GM21367 (cell line): ENCODE measurements around the gene USP22.
"Not testable (repeated sequence)": the region's sequence is repeated elsewhere in the genome, so short reads cannot be mapped to it uniquely, and the experiment has no call there.

Source experiments
- ATAC-seq: cut with Tn5 transposase; IDR thresholded peaks from one replicate; pipeline ENCODE4 v1.9.1; 2021; ENCODE audit not compliant: unreplicated experiment

Gene USP22

DNA sequence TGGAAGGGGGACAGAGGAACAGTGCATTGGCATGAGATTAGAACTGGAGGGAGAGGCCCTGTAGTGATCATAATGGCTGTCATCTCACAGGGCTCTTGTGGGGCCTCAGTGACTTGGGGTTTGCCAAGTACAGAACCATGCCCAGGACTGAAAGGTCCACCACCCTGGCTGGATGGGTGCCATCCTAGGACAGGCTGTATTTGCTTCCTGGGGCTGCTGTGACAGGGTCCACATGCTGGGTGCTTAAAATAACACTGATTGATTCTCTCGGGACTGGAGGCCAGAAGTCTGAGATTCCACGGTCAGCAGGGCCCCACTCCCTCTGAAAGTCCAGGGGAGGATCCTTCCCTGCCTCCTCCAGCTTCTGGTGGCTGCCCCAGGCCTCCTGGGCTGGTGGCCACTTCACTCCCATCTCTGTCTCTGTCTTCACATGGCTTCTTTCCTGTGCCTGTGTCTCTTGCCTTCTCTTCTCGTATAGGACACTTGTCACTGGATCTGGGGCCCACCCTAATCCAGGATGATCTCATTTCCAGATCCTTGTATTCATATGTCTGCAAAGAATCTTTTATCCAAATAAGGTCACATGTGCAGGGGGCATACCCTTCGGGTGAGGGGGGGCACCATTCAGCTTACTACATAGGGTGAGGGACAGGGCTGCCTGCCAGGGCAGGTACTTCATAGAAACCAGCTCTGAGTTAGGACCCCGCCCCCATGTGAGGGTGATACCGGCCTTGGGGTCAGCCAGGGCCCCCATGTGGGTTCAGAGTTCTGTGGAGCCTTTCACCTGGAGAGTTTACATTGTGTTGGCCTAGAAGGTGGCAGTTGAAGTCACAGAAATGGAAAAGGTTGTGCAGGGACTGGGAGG lies 52.6 kb downstream of the USP22 start:
- ATAC-seq = no peak

DNA sequence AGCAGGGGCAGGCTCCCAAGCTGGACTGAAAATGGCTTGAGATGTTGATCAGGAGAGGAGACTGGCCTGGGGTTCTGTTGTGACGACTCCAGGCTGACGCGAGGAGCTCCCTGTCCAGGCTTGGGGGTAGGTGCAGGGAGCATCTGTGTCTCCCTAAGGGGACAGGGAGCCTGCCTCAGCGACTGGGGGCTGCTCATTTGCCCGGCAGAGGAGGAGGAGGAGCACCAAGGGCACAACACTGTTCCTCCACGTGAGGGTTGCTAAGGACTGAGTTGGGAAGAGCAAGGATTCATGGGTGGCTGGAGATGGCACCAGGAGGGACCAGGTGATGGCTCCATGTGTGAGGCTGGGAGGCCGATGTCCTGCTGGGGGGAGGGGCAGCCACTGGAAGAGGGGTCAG lies 53.3 kb downstream of the USP22 start:
- no peak for ATAC-seq

DNA sequence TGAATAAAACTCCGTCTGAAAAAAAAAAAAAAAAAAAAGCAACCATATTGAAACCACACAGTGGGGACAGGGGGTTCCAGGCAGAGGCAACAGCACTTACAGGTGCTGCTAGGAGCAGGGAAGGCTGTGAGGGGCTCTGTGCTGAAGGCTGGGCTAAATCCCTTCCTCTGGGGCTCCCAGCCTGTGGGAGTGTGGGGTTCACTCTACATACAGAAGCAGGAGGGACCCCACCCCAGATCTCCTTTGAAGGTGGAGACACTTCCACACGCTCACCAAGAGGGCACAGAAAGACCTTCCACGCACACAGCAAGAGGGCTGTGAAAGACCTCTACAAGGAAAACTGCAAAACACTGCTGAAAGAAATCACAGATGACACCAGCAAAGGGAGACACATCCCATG lies 53.9 kb downstream of the USP22 start:
- no peak for ATAC-seq

DNA sequence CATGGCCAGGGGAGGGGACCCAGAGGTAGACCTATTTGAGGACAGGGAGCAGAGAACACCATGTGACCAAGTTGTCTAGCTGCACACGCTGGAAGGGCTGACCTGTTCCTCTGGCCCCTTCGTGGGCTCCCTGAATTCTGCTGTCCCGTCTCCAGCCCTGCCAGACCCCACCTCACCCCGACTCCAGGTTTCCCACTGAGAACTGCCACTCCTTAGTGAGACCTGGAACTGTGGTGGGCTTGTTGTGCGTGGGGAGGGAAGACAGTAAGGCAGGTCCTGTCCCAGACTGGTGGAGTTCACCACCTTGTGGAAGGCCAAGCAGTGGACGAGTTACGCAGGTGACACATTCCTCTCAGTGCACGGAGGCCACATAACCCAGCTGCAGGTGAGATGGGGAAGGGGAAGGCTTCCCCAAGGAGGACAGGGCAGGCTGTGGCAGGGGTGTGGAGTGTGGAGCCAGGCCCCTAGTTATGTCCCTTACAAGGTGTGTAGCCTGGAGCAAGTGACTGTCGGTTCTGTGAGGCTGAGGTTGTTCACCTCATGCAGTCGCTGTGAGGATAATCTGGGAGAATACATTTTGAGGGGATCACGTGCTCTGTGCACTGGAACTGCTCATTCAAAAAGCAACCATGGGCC lies 54.7 kb downstream of the USP22 start:
- no peak for ATAC-seq

DNA sequence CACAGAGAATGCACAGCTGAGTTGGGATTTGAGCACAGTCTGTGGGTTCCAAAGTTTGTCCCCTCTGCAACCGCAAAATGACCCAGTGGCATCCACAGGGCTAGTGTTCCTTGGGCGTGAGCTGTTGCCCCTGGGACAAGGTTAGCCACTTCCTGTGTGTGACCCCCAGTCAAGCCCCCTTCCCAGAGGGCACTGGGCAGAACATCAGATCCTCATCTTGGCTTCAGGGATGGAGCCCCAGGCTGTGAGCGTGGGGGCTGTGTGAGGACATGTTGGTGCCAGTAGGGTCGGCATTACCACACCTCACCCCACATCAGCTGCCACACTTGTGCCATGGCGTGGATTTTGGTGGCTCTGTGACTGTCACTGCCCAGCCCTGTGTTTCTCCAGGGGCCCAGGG lies 55.3 kb downstream of the USP22 start:
- no peak for ATAC-seq

DNA sequence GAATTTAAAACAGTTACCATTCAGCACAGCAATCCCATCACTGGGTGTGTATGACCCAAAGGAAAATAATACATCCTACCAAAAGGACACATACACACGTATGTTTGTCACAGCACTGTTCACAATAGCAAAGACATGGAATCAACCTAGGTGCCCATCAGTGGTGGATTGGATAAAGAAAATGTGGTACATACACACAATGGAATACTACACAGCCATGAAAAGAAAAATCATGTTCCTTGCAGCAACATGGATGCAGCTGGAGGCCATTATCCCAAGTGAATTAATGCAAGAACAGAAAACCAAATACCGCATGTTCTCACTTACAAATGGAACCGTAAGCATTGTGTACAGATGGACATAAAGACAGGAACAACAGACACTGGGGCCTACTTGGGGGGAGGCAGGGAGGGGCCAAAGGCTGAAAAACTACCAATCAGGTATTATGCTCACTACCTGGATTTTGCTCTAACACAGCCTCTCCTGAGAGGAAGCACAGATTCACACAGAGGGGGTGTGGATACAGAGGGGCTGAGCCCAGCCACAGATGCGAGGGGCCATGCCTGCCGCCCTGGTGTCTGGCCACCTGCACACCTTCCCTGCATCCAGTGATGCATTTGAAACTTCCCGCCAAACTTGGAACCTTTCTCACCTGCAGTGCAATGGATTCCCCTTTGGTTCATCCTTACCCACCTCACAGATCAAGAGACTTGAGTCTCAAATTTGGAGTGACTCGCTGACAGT lies 55.9 kb downstream of the USP22 start:
- ATAC-seq = no peak

DNA sequence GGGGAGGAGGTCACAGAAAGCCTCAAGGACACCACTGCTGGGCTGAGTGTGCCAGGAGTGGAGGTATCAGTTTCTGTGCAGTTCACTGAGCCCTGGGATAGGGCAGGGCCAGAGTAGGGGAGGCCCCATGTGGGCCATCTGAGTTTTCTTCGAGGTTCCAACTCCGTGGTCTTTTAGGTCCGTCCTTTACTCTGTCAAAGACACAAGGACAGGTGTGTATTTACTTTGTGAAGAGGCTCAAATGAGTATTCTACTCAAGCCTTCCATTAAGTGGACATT lies 59.5 kb downstream of the USP22 start:
- no peak for ATAC-seq

DNA sequence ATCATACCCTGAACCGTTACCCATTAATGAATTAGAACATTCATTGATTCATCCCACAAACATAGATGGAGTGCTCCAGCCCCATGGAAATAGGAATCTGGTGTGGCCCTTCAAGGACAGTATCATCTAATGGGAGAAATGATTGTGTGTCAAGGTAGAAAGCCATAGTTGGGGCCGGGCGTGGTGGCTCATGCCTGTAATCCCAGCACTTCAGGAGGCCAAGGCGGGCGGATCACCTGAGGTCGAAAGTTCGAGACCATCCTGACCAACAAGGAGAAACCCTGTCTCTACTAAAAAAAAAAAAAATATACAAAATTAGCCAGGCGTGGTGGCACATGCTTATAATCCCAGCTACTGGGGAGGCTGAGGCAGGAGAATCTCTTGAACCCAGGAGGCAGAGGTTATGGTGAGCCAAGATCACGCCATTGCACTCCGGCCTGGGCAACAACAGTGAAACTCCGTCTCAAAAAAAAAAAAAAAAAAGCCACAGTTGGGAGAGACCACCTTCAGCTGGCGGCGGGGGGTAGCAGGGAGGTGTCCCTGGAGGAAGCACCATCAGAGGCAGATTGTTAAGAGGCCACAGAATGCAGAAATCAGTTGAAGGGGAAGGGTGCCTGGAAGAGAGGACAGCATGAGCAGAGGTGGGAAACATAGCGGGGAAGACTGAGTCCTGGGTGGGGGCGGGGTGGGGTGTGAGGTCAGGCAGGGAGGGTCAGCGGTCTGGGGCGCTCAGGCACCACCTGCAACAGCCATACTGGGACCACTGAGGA lies 60.0 kb downstream of the USP22 start:
- no peak for ATAC-seq

DNA sequence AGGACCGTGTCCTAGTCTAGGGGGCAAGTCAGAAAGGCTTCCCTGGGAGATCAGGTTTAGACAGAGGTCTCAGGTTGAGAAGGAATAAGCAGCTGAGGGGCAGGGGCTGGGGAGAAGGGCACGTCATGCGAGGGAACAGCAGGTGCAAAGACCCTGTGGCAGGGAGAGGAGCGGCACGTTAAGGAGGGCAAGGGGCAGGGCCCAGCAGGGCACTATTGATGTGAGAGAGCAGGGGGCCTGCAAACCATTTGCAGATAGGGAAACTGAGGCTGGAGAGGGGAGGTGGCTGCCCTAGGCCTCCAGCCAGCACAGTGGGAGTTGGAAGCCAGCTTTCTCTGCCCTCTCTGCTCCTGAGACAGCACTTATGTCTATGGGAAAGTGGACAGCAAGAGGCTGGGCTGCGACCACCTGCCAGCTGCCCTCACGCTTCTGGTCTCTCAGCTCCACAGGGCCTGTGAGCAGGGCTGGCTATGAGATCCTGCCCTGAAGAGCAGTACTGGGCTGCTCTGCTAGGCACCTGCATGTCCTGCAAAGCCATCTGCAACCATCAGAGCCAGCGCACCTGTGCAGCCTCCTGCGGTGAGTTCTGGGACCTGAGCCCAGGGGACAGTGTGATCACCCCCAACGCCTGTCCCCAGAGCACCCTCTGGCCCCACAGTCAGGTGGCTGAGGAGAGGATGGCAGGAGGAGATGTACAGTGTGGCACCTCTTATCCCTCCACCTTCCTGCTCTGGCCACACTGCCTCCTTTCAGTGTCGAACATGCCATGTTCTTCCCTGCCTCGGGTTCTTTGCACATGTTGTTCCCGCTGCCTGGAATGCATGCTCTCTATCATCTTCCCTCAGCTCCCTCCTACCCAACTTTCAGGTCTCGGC lies 61.5 kb downstream of the USP22 start:
- ATAC-seq = no peak

DNA sequence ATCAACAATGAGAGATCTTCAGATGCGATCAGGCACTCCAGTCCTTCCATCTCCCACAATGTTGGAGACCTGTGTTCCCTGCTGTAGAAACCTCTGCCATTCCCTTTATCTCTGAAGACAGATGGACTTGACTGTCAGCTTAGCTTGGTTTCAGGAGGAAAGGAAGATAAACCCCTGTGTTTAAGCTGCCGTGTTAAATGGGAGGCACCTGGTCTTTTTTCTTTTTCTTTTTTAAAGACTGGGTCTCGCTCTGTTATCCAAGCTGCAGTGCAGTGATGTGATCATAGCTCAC lies 63.1 kb downstream of the USP22 start:
- no peak for ATAC-seq

DNA sequence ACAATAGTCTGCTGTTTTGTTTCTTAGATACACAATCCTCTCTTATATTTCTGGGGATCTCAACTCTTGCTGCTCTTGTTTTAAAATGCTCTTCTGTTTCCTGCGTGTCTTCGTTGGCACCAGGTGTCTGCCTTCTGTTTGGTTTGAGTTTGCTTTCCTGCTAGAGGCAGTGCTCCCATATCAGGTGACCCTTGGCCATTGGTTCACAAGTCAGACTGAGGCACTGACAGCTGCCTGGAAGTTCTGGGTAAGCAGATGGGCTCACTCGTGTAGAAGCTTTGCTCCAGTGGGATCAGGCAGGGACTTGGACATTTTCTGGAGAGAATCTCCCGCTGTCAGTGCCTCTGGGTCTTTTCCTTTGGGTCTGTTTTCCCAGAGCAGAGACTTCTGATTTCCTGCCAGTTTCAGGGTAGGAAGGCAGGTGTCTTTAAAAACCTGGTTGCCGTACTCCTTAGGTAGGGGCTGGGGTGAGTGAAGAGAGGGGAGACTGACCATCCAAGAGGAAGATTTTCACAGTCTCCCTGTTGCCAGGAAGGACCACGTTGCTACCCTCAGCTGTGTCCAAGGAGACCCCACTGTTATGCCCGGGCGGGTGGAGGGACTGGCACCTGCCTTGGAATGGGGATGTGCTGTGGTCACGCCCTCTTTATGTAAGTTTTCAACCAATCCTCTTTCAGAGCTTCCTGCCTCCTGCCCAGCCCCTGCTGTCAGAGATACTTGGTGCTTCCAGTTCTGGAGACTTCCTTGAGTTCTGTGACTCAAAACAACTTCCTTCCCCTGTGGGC lies 63.6 kb downstream of the USP22 start:
- ATAC-seq = not testable (repeated sequence)

DNA sequence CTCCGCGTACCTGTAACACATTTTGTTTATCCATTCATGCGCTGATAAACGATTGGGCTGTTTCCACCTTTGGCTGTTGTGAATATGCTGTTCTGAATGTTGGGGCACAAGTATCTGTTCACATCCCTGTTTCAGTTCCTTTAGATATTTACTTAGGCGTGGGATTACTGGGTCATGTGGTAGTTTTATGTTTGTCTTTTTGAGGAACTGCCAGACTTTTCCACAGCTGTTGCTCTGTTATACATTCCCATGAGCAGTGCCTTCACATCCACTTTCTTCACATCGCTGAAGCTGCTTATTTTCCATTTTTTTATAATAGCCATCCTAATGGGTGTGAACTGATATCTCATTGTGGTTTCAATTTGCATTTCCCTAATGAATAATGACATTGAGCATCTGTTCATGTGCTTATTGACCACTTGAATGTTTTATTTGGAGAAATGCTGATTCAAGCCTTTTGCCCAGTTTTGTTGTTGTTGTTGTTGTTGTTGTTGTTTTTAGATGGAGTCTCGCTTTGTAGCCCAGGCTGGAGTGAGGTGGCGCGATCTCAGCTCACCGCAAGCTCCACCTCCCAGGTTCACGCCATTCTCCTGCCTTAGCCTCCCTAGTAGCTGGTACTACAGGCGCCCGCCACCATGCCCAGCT lies 65.1 kb downstream of the USP22 start:
- not testable (repeated sequence) for ATAC-seq

DNA sequence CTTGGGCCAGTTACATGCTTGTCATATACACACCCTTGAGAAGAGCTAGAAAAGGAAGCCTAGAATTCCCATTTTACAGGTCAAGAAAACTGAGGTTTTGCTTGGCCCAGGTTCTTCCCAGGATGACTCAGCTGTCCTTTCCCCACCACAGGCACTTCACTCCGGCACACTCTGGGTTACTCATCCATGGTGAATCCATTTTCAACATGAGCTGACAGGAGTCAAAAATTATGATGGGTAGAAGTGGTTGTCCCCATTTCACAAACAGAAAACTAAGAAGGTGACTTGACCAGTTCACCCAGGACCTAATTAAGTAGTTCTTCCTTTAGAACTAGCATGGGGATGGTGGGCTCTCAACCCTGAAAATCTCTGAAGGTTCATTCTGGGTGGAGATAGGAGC lies 67.2 kb downstream of the USP22 start:
- no peak for ATAC-seq

DNA sequence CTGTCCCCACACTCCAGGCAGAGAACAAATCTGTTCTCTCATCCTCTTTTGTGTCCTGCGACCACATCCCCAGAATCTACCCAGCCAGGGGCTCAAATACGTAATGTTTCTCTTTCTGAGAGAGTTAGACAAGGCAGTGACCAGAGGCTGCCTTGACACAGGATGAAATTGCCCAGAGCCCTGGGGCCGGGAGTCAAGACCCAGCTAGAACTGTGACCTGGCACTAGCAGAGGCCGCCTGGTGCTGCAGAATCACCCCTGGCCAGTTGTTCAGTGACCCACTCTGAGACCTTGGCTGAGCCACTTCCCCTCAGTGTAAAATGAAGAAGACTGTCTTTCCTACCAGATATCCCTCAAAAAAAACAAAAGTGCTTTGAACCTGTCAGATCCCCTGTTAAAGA lies 72.5 kb downstream of the USP22 start:
- ATAC-seq = no peak

DNA sequence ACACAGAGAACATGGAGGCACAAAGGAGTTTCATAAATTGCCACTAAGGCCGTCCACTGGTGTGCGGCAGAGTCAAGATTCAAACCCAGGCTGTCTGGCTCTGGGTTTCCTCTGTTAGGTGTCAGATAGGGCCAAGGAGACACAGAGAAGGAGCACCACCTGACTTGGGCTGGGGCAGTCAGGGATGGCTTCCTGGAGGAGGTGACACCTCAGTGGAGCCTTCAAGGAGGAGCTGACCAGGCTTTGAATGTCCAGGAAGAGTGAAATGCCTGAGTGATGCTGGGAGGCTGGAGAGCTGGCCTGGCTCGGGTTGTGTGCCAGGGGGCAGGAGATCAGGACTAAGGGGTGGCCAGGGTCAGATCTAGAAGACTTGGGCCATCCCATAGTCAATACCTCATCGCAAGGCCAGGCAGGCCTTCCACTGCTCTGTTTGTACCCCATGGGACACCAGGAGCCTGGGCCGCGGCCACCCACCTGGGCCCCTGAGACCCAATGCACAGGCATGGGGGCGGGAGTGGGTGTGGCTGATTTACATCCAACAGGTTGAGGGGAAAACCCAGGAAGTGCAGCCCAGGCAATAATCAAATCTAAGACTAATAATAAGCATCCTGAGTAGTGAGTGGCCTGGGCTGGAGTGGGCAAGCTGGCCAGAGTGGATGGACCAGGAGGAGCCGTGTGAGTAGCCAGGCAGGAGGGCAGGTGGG lies 73.7 kb downstream of the USP22 start:
- no peak for ATAC-seq

DNA sequence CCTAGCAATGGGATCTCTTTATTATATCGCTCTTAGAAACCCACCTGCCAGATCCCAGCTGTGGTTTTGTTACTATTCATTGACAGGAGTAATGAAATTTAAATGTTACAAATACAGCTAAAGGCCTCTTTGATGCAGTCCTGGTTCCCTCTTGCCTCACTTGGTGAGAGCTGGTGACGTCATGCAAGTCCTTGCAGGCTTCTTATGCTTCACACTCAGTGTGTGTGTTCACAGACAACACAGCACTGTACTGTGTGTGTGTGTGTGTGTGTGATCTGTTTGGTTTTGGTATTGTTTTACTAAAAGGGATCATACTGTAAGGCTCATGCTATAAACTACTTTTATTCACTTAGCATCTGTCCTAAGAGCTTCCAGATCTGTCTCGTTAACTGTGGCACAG lies 75.0 kb downstream of the USP22 start:
- ATAC-seq = no peak

DNA sequence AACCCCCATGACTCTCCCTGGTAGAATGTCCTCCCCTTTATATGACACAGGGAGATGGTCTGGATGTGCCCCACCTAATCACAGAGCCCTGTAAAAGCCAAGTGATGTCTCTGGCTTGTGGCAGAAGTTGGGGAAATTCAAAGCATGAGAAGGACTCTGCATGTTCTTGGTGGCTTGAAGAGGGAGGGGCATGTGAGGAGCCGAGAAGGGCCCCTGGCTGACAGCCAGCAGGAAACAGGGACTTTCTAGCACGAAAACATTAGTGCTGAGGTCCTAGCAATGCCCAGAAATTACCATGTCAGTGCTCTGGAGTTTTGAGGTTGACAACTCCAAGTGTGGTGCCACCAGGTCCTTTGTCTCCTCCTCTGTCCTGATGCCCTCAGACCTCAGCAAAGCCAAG lies 75.9 kb downstream of the USP22 start:
- no peak for ATAC-seq

DNA sequence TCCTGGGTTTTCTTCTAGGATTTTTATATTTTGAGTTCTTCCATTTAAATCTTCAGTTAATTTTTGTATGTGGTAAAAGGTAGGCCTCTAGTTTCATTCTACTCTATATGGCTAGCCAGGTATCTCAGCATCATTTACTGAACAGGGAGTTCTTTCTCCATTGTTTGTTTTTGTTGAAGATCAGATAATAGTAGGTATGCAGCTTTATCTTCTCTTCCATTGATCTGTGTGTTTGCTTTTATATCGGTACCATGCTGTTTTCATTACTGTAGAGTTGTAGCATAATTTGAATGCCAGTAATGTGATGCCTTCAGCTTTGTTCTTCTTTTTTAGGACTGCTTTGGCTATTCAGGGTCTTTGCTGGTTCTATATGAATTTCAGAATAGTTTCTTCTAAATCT lies 77.3 kb downstream of the USP22 start:
- ATAC-seq = no peak

DNA sequence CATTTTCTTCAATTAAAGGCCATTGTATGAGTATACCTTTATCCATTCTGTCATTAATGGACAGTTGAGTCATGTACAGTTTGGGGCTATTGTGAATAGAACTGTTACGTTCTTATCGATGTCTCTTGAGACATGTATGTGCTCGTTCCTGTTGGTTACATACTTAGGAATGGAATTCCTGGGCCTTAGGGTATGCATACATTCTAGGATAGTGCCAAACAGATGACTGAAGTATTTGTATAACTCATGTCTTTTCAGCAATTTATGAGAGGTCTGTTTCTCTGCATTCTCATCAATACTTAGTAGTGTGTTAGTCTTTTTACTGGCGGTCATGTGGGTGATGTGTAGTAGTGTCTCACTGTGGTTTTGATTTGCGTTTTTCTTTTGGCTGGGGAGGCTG lies 81.2 kb downstream of the USP22 start:
- no peak for ATAC-seq
